ENCODE data around the gene RAVER1. TPM values are rescaled to one million over a fixed set of nuclear protein-coding genes. Genes with fewer than 3 reads are reported as not detected.

RAVER1 gene
- total and polyA plus RNA-seq, 2 donors (not counting 1 experiment from before 2014, with no cell fraction given), result 21.0 to 62.7 TPM

DNA sequence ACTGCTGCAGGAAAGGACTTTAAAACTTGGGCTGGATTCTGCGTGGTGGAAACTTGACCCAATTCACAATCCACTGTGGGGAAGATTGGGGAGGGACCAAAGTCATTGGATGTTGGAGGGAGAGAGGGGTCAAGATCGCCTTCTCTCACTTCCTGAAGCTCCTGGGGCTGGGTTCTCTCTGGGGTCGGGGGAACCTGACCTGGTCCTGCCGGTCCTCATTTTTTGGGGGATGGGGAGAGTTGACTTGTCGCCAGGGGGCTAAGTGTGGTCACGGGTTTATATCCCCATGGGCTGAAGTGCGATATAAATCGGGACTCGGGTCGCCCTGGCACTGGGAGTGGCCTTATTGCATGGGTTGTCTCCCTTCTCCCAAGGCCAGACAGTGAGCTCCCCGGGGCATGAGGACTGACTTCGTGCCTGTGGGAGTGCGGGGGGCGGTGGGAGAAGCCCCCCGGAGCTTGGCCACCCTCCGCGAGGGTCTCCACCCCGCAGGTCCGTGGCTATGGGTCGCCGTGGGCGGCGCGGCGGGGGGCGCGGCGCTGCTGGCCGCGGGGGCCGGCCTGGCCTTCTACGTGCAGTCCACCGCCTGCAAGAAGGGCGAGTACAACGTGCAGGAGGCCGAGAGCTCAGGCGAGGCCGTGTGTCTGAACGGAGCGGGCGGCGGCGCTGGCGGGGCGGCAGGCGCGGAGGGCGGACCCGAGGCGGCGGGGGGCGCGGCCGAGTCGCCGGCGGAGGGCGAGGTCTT, 37.3 kb downstream of the RAVER1 start:
- intact Hi-C loops (cut with micrococcal nuclease), result no loop called here

More for the DNA sequence above, 37.3 kb downstream of the RAVER1 start:
- Histone ChIP-seq H3K27me3 (replicated peaks in 1 of 4; ENCODE audit: control extremely low read depth in 1 of 4, control insufficient read depth in 3 of 4, insufficient read depth in 4 of 4, low read length in 3 of 4) (peaks cover 0 to 54% (median 38%) of the 10 kb centered on the region in 4 experiments), H3K79me2 (ENCODE audit: control insufficient read depth, insufficient read depth, low read length) (no peaks in the 10 kb centered on the region), H3K27ac (ENCODE audit: low read length in 2 of 2) (no peak overlapping the region), H3K4me3 (ENCODE audit: control extremely low read depth in 1 of 5, extremely low read depth in 1 of 5, insufficient read depth in 1 of 5, low read depth in 2 of 5, low read length in 4 of 5) (peak overlapping the region; percentile 37 to 64 (median 41)), H3K9ac (ENCODE audit: low read length) (peak overlapping the region; percentile 50), H3K9me3 (ENCODE audit: control extremely low read depth in 1 of 3, control insufficient read depth in 2 of 3, insufficient read depth in 1 of 3, low read length in 2 of 3) (peaks cover 0 to 42% (median 0%) of the 10 kb centered on the region in 3 donors), H4K20me1 (ENCODE audit: control insufficient read depth, insufficient read depth, low read length, poor library complexity, severe bottlenecking) (peaks cover 22% of the 10 kb centered on the region), H2AFZ (ENCODE audit: insufficient read depth, low read depth, low read length, poor library complexity, severe bottlenecking) (peak overlapping the region; percentile 71), H3K4me2 (replicated peaks; ENCODE audit: low read depth, low read length, poor library complexity, severe bottlenecking) (peak overlapping the region; percentile 85), H3K4me1 (ENCODE audit: control insufficient read depth in 2 of 2, insufficient read depth in 2 of 2, low read length in 2 of 2) (peaks cover 50 to 51% of the 10 kb centered on the region in 2 donors), H3K36me3 (replicated peaks in 1 of 2; ENCODE audit: control extremely low read depth in 1 of 2, control insufficient read depth in 1 of 2, extremely low read depth in 1 of 2, insufficient read depth in 2 of 2, low read length in 1 of 2) (no peaks in the 10 kb centered on the region)
- TF ChIP-seq, protein P1, sequence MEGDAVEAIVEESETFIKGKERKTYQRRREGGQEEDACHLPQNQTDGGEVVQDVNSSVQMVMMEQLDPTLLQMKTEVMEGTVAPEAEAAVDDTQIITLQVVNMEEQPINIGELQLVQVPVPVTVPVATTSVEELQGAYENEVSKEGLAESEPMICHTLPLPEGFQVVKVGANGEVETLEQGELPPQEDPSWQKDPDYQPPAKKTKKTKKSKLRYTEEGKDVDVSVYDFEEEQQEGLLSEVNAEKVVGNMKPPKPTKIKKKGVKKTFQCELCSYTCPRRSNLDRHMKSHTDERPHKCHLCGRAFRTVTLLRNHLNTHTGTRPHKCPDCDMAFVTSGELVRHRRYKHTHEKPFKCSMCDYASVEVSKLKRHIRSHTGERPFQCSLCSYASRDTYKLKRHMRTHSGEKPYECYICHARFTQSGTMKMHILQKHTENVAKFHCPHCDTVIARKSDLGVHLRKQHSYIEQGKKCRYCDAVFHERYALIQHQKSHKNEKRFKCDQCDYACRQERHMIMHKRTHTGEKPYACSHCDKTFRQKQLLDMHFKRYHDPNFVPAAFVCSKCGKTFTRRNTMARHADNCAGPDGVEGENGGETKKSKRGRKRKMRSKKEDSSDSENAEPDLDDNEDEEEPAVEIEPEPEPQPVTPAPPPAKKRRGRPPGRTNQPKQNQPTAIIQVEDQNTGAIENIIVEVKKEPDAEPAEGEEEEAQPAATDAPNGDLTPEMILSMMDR (IDR thresholded peaks at IDR 0.05), result no peak
- TF ChIP-seq EZH2 (IDR thresholded peaks at IDR 0.05; ENCODE audit: borderline replicate concordance, insufficient read depth, low read depth, low read length, poor library complexity, severe bottlenecking), result no peak
- Mint-ChIP-seq H3K9me3 (ENCODE audit: insufficient read depth) (no peaks in the 10 kb centered on the region), H3K4me1 (peaks cover 37% of the 10 kb centered on the region), H3K27ac (peak overlapping the region; percentile 83), H3K4me3 (peak overlapping the region; percentile 85), H3K27me3 (peaks cover 31% of the 10 kb centered on the region)
- CTCF ChIA-PET, result interaction anchor here (1.6 to 2.5 kb wide), 2 partner anchors 27 to 93 kb away, joined by 5 to 7 read pairs; no protein-coding TSS in a partner anchor
- DNase-seq, result peak; percentile 41
- POLR2A ChIA-PET, result interaction anchor here (0.8 to 1.2 kb wide), 2 partner anchors 10 to 108 kb away, joined by 3 read pairs; partner anchors contain the start of gene CDC37
- WGBS (ENCODE audit: insufficient coverage), result 20% methylated on average over 51 of the region's 58 CpGs
- no peak for ATAC-seq (ENCODE audit: low read depth)
